Endothelial cell of umbilical vein (primary cell): ENCODE measurements around the gene CILP2. TPM values are rescaled to one million over a fixed set of nuclear protein-coding genes. Genes with fewer than 3 reads are reported as not detected.

Experiments used
- BruUV-seq: library from RNA; stranded (reverse); fragments of 400-500 nt; replicated peaks from 2 replicates; lab custom pipeline; 2021; lab: Mats Ljungman, UMichigan
- CTCF ChIA-PET: fragments of 300-600, 350-600 bp; sonication (Branson Sonifier 250); formaldehyde crosslinking; loops from one replicate; lab custom pipeline; 2021; ENCODE audit warnings: antibody characterized with exemption, inconsistent platforms; lab: Charles Lee
- POLR2A ChIA-PET: fragments of 300-600, 350-600 bp; sonication (Branson Sonifier 250); formaldehyde crosslinking; loops from one replicate; lab custom pipeline; 2021; ENCODE audit warnings: antibody characterized with exemption, inconsistent platforms; lab: Charles Lee
- DNase-seq: peaks from one replicate; pipeline ENCODE4 v3.0.0-alpha.2; 2011; ENCODE audit warnings: low read depth, low spot score
- FAIRE-seq: peaks from 2 replicates; lab custom pipeline; 2011; peaks lifted over from hg19 to GRCh38; lab: Jason Lieb, UNC
- H2AFZ ChIP-seq: 2 replicates; pipeline ENCODE4 v1.6.0; 2012; ENCODE audit warnings: low read depth, low read length, control low read depth, inconsistent platforms
- H3K27ac ChIP-seq: 2 replicates; pipeline ENCODE4 v1.5.1; 2011; ENCODE audit warnings: low read depth, mild to moderate bottlenecking, control low read depth, low read length, moderate library complexity; ENCODE audit not compliant: insufficient read depth
- H3K27me3 ChIP-seq, 2 experiments: 2 replicates each; pipeline versions ENCODE4 v1.6.0 to v1.6.1; 2011; ENCODE audit warnings: low read length in 2 of 2, mixed read lengths in 1 of 2; ENCODE audit not compliant: control insufficient read depth in 2 of 2, insufficient read depth in 2 of 2
- H3K36me3 ChIP-seq, 2 experiments: 2 replicates in 1 of 2; 3 replicates in 1 of 2; pipeline ENCODE4 v1.5.1; 2011; ENCODE audit warnings: low read length in 2 of 2, mild to moderate bottlenecking in 1 of 2, moderate library complexity in 1 of 2; ENCODE audit not compliant: control insufficient read depth in 2 of 2, insufficient read depth in 2 of 2; ENCODE audit errors: extremely low read depth in 1 of 2
- H3K4me1 ChIP-seq: 3 replicates; pipeline ENCODE4 v1.5.1; 2011; ENCODE audit warnings: mild to moderate bottlenecking, low read length; ENCODE audit not compliant: control insufficient read depth, insufficient read depth; ENCODE audit errors: extremely low read depth
- H3K4me2 ChIP-seq: 2 replicates; pipeline ENCODE4 v1.6.1; 2011; ENCODE audit warnings: low read length, control low read depth, mixed read lengths; ENCODE audit not compliant: insufficient read depth
- H3K4me3 ChIP-seq, 3 experiments: fragments of 200-600 bp in 1 of 3; sonication (generic), shearing (Covaris generic) in 1 of 3; replicated peaks in 1 of 3; 2 replicates each; pipeline ENCODE4 v1.5.1; 2011 to 2016; ENCODE audit warnings: control low read depth in 3 of 3, low read length in 3 of 3, mild to moderate bottlenecking in 2 of 3, inconsistent platforms in 1 of 3, low read depth in 1 of 3, moderate library complexity in 1 of 3; ENCODE audit not compliant: insufficient read depth in 1 of 3
- H3K79me2 ChIP-seq: 2 replicates; pipeline ENCODE4 v1.6.0; 2012; ENCODE audit warnings: low read length, inconsistent platforms; ENCODE audit not compliant: control insufficient read depth, insufficient read depth
- H3K9ac ChIP-seq: replicated peaks from 2 replicates; pipeline ENCODE3; 2011; ENCODE audit warnings: low read length, control low read depth; ENCODE audit not compliant: insufficient read depth; ENCODE audit errors: extremely low read depth
- H3K9me1 ChIP-seq: replicated peaks from 3 replicates; pipeline ENCODE4 v1.6.0; 2011; ENCODE audit warnings: mild to moderate bottlenecking, low read length; ENCODE audit not compliant: control insufficient read depth, insufficient read depth; ENCODE audit errors: extremely low read depth
- H3K9me3 ChIP-seq: replicated peaks from 2 replicates; pipeline ENCODE4 v1.5.1; 2012; ENCODE audit warnings: low read length, inconsistent platforms; ENCODE audit not compliant: control insufficient read depth, insufficient read depth
- H4K20me1 ChIP-seq: replicated peaks from 2 replicates; pipeline ENCODE3; 2011; ENCODE audit warnings: mild to moderate bottlenecking, low read length; ENCODE audit not compliant: control insufficient read depth, insufficient read depth; ENCODE audit errors: extremely low read depth
- CTCF ChIP-seq, 2 donors: IDR thresholded peaks; 1 replicate in 1 of 2; 2 replicates in 1 of 2; pipeline ENCODE4 v1.5.1; 2011; ENCODE audit warnings: low read length in 2 of 2, mild to moderate bottlenecking in 2 of 2, moderate library complexity in 2 of 2, control low read depth in 1 of 2, inconsistent platforms in 1 of 2, low read depth in 1 of 2; ENCODE audit not compliant: insufficient read depth in 1 of 2; ENCODE audit errors: extremely low read depth in 1 of 2
- EZH2 ChIP-seq: IDR thresholded peaks from 2 replicates; pipeline ENCODE4 v1.6.1; 2012; ENCODE audit warnings: borderline replicate concordance, low read depth, mild to moderate bottlenecking, moderate library complexity, low read length, inconsistent platforms; ENCODE audit not compliant: severe bottlenecking
- FOS ChIP-seq: IDR thresholded peaks from 2 replicates; pipeline ENCODE4 v1.6.1; 2011; ENCODE audit warnings: mild to moderate bottlenecking, low read length, moderate library complexity, borderline replicate concordance; ENCODE audit not compliant: insufficient read depth
- GATA2 ChIP-seq: IDR thresholded peaks from 2 replicates; pipeline ENCODE4 v1.7.0; 2011; ENCODE audit warnings: low read depth, mild to moderate bottlenecking, moderate library complexity, mixed read lengths, low read length; ENCODE audit not compliant: insufficient read length, insufficient read depth
- JUN ChIP-seq: IDR thresholded peaks from 2 replicates; pipeline ENCODE4 v1.6.1; 2011; ENCODE audit warnings: borderline replicate concordance, low read depth; ENCODE audit not compliant: insufficient read length, insufficient read depth
- MAX ChIP-seq: IDR thresholded peaks from 2 replicates; pipeline ENCODE4 v1.6.1; 2011; ENCODE audit not compliant: insufficient read depth, insufficient read length
- MYC ChIP-seq: IDR thresholded peaks from one replicate; pipeline ENCODE4 v1.6.1; 2011; ENCODE audit warnings: mild to moderate bottlenecking, low read depth, low read length
- POLR2A ChIP-seq: IDR thresholded peaks from 2 replicates; pipeline ENCODE4 v1.6.1; 2012; ENCODE audit warnings: low read depth, mild to moderate bottlenecking, control low read depth, low read length
- POLR2AphosphoS5 ChIP-seq: IDR thresholded peaks from 2 replicates; pipeline ENCODE4 v1.6.1; 2012; ENCODE audit warnings: low read depth, mild to moderate bottlenecking, control low read depth, low read length, moderate library complexity; ENCODE audit not compliant: insufficient read depth
- dilution Hi-C: fragments of 300-500 bp; cut with MboI; formaldehyde crosslinking; loops from one replicate; pipeline ENCODE4 v1.15.0; 2019; ENCODE audit warnings: low sequenced_read_pairs; ENCODE audit not compliant: extremely low pct_ligation_motif_present
- intact Hi-C: fragments of 100-400 bp; cut with micrococcal nuclease; formaldehyde crosslinking; loops from one replicate; pipeline ENCODE4 v1.10.0; 2022
- polyA plus RNA-seq, 4 experiments: library from polyadenylated mRNA; depleted of rRNA in 3 of 4; stranded (reverse) in 3 of 4; unstranded in 1 of 4; fragments of >200 nt; gene quantifications; 2 replicates each; pipeline versions ENCODE4 v1.2.1 to v1.2.3, GENCODE V29; 2011 to 2012; ENCODE audit warnings: missing spikeins in 1 of 4
- total RNA-seq: library from RNA; stranded (reverse); gene quantifications from 2 replicates; pipeline ENCODE4 v1.2.3, GENCODE V29; 2021

The CILP2 gene
- total and polyA plus RNA-seq, 2 donors (not counting 3 experiments of a cell fraction or from before 2014, with no cell fraction given): 0.01 TPM; not detected in 1

GRCh38 chr19:19537075-19538048, 703 bp upstream of the CILP2 start:
- Histone ChIP-seq H3K79me2 (no peaks in the 10 kb centered on the region), H3K4me3 (no peak overlapping the region), H3K9me1 (no peaks in the 10 kb centered on the region), H2AFZ (no peak overlapping the region), H3K36me3 (no peaks in the 10 kb centered on the region), H3K9me3 (no peaks in the 10 kb centered on the region), H4K20me1 (no peaks in the 10 kb centered on the region), H3K27ac (no peak overlapping the region), H3K4me1 (no peaks in the 10 kb centered on the region), H3K27me3 (peaks cover 25 to 29% of the 10 kb centered on the region in 2 experiments), H3K9ac (no peak overlapping the region), H3K4me2 (no peak overlapping the region)
- dilution Hi-C loops (no loop called here), intact Hi-C loops (no loop called here)
- no peak for FAIRE-seq
- ChIA-PET POLR2A (no interaction called here), CTCF (interaction anchor here (1.7 kb wide), 1 partner anchor 16 kb away, joined by 4 read pairs; no protein-coding TSS in a partner anchor)
- TF ChIP-seq MYC (no peak), GATA2 (no peak), EZH2 (no peak), POLR2A (no peak), MAX (no peak), CTCF (IDR thresholded peaks at IDR 0.05; ENCODE audit: extremely low read depth in 1 of 2, insufficient read depth in 1 of 2, low read depth in 1 of 2, low read length in 2 of 2) (no peak), FOS (no peak), POLR2AphosphoS5 (no peak), JUN (no peak)
- BruUV-seq: no TSS peak
- no peak for DNase-seq
